BE2C (cell line): Measurements from ENCODE around the gene CDK5RAP2.
"Not testable (repeated sequence)": the region's sequence is repeated elsewhere in the genome, so short reads cannot be mapped to it uniquely, and the experiment has no call there.

Experiments
- DNase-seq: peaks from one replicate; pipeline ENCODE4 v3.0.0-alpha.2; 2020
- H3K27me3 ChIP-seq: fragments of 250-450 bp; sonication (Bioruptor Pico); 2 replicates; pipeline ENCODE4 v1.5.1; 2020; ENCODE audit warnings: mild to moderate bottlenecking
- H3K36me3 ChIP-seq: fragments of 250-450 bp; sonication (Bioruptor Pico); 2 replicates; pipeline ENCODE4 v1.5.1; 2020; ENCODE audit warnings: mild to moderate bottlenecking
- H3K4me1 ChIP-seq: fragments of 250-450 bp; sonication (Bioruptor Pico); 2 replicates; pipeline ENCODE4 v1.5.1; 2020
- H3K4me3 ChIP-seq: 2 replicates; pipeline ENCODE4 v1.5.1; 2011; ENCODE audit warnings: low read depth, low read length
- H3K9me3 ChIP-seq: fragments of 250-450 bp; sonication (Bioruptor Pico); 2 replicates; pipeline ENCODE4 v1.5.1; 2020
- TF ChIP-seq, protein P1 (sequence below): IDR thresholded peaks from 2 replicates; pipeline ENCODE4 v1.5.1; 2012; ENCODE audit warnings: mild to moderate bottlenecking, low read depth, low read length

The CDK5RAP2 gene

DNA sequence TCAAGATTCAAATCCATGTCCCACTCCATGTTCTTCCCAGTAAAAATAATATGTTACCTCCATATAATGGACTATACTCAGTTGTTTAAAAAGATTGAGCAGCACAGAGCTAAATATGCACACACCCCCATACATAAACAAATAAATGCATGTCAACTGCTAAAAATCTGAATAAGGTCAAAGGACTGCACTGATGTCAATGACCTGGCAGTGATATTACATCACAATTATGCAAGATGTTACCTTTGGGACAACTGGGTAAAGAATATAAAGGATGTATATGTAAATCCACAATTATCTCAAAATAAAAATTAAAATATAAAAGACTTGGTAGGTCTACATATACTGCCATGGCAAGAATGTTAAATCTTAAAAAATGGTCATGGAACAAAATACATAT lies 57.9 kb downstream of the CDK5RAP2 start:
- no peaks in the 10 kb centered on the region for H3K27me3 ChIP-seq
- TF ChIP-seq, protein P1, sequence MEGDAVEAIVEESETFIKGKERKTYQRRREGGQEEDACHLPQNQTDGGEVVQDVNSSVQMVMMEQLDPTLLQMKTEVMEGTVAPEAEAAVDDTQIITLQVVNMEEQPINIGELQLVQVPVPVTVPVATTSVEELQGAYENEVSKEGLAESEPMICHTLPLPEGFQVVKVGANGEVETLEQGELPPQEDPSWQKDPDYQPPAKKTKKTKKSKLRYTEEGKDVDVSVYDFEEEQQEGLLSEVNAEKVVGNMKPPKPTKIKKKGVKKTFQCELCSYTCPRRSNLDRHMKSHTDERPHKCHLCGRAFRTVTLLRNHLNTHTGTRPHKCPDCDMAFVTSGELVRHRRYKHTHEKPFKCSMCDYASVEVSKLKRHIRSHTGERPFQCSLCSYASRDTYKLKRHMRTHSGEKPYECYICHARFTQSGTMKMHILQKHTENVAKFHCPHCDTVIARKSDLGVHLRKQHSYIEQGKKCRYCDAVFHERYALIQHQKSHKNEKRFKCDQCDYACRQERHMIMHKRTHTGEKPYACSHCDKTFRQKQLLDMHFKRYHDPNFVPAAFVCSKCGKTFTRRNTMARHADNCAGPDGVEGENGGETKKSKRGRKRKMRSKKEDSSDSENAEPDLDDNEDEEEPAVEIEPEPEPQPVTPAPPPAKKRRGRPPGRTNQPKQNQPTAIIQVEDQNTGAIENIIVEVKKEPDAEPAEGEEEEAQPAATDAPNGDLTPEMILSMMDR, result no peak
- no peak for DNase-seq
- H3K9me3 ChIP-seq, result no peaks in the 10 kb centered on the region
- no peak overlapping the region for H3K4me3 ChIP-seq
- H3K36me3 ChIP-seq, result peaks cover 70% of the 10 kb centered on the region
- no peaks in the 10 kb centered on the region for H3K4me1 ChIP-seq

DNA sequence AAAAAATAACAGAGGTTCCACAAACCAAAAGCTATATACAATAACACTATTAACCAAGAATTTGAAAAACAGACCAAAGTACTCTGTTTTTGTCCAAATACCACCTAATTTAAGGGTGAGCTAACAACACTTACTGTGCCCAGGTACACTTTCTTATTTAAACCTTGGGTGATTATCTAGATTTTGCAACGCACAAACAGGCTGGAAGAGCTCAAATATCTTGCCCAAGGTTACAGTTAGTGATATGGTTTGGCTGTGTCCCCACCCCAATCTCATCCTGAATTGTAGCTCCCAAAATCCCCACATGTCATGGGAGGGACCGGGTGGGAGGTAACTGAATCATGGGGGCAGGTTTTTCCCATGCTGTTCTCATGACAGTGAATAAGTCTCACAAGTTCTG lies 58.9 kb downstream of the CDK5RAP2 start:
- Histone ChIP-seq H3K27me3 (no peaks in the 10 kb centered on the region), H3K4me1 (no peaks in the 10 kb centered on the region), H3K4me3 (no peak overlapping the region), H3K9me3 (no peaks in the 10 kb centered on the region), H3K36me3 (peaks cover 68% of the 10 kb centered on the region)
- no peak for DNase-seq
- TF ChIP-seq, protein P1, result no peak

DNA sequence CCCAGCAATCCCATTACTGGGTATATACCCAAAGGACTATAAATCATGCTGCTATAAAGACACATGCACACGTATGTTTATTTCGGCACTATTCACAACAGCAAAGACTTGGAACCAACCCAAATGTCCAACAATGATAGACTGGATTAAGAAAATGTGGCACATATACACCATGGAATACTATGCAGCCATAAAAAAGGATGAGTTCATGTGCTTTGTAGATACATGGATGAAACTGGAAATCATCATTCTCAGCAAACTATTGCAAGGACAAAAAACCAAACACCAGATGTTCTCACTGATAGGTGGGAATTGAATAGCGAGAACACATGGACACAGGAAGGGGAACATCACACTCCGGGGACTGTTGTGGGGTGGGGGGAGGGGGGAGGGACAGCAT lies 64.0 kb downstream of the CDK5RAP2 start:
- not testable (repeated sequence) for H3K9me3 ChIP-seq, H3K27me3 ChIP-seq, H3K4me3 ChIP-seq, H3K4me1 ChIP-seq, DNase-seq
- peaks cover 71% of the 10 kb centered on the region for H3K36me3 ChIP-seq

DNA sequence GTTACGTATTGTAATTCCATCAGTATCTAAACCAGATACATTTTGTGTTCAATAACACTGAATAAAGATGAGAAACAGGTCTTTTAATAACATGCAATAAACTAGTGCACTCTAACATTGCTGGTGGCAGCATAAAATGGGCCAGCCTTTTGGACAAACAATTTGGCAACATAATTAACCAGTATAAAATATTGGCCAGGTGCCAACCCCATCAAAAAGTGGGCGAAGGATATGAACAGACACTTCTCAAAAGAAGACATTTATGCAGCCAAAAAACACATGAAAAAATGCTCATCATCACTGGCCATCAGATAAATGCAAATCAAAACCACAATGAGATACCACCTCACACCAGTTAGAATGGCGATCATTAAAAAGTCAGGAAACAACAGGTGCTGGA lies 64.5 kb downstream of the CDK5RAP2 start:
- H3K4me3 ChIP-seq, H3K9me3 ChIP-seq, DNase-seq, H3K27me3 ChIP-seq, H3K4me1 ChIP-seq: not testable (repeated sequence)
- H3K36me3 ChIP-seq, result peaks cover 70% of the 10 kb centered on the region

DNA sequence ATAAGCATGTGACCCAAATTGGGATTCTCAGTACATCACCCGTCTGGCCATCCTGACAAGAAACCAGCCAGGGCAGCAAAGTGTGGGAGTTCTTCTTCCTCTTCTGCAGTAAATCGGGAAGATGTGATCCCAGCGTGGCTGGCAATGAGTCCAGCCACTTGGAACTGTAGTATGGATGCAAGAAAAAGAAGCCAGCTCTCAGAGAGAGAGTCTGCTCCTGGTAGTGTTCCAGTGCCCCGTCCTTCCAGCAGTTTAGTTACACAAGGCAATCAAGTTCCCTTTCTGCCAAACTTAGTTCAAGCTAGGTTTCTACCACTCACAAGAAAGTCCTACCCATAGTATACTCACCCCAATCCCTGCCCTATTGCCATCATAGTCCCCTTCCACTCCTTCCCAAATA lies 65.6 kb downstream of the CDK5RAP2 start:
- no peak overlapping the region for H3K4me3 ChIP-seq
- peaks cover 69% of the 10 kb centered on the region for H3K36me3 ChIP-seq
- H3K9me3 ChIP-seq, result no peaks in the 10 kb centered on the region
- TF ChIP-seq, protein P1, result no peak
- DNase-seq, result no peak
- no peaks in the 10 kb centered on the region for H3K4me1 ChIP-seq
- no peaks in the 10 kb centered on the region for H3K27me3 ChIP-seq

DNA sequence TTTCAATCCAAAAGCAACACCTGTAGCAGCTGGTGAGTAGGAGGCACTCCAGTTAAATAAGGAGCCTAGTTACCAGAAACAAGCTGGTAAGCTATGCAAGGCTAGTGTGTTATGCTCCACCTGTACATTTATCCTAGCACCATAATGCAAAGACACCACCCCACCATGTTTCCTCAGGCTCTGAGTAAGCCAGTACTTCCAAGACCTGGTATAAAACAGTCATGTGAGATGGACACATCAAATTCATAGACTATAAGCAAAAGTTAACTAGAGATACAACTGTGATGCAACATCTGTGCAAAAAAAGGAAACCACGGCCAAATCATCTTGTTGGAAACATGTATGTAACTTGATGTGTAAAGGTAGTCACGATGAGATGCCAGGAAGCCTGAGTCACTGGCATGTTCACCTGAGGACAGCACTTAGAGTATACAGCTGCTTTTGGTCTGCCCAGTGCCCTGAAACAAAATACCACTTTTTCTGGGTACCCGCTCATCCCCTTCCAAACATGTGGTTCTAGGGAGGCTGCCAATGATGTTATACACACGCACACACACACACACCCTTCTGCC lies 66.1 kb downstream of the CDK5RAP2 start:
- TF ChIP-seq, protein P1, result no peak
- H3K4me1 ChIP-seq, result no peaks in the 10 kb centered on the region
- H3K9me3 ChIP-seq, result no peaks in the 10 kb centered on the region
- no peak for DNase-seq
- no peak overlapping the region for H3K4me3 ChIP-seq
- H3K27me3 ChIP-seq, result no peaks in the 10 kb centered on the region
- H3K36me3 ChIP-seq, result peaks cover 70% of the 10 kb centered on the region

DNA sequence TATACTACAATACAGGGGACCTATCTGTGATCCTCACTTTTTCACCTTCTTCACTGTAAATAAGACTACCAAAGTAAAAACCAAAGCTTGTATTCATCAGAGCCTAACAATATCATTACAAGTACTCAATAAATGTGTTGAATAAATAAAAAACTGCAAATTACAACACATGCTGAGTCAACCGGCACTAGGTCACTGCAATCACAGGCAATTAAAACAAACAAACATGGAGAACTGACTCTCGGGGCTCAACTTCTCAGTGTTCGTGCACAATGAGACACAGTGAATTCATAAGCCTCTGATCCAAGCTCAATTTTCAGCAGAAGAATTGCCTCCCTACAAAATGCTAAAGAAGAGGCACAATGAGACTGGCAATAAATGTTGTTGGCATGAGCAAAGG lies 69.2 kb downstream of the CDK5RAP2 start:
- no peaks in the 10 kb centered on the region for H3K27me3 ChIP-seq
- no peak overlapping the region for H3K4me3 ChIP-seq
- peaks cover 68% of the 10 kb centered on the region for H3K36me3 ChIP-seq
- DNase-seq, result no peak
- no peaks in the 10 kb centered on the region for H3K4me1 ChIP-seq
- H3K9me3 ChIP-seq, result no peaks in the 10 kb centered on the region; the same call in 1 of the 2 replicates
- TF ChIP-seq, protein P1, result no peak
